ENCODE measurements around the gene CLASP1.

The CLASP1 gene

DNA sequence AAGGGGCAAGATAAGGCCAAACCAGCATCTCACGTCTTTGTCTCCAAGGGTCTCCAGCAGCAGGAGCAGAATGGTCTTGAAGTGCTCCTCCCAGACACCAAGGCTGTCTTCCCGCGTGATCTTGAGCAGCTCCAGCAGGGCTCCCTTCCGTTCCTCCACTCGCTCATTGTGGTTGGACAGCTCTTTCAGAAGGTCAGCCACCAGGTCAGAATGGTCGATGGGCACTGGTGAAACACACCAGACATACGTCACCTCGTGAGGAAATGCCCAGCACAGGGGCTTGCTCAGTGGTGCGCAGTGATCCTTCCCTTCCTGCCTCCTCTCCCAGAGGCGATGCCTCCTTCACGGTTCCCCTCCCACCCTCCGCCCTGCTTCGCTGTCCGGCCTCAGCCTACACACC, 284.2 kb downstream of the CLASP1 start:
- DNase-seq (ENCODE audit: insufficient read length, low spot score) (no peak), FAIRE-seq (no peak)
- TF ChIP-seq, protein P1, sequence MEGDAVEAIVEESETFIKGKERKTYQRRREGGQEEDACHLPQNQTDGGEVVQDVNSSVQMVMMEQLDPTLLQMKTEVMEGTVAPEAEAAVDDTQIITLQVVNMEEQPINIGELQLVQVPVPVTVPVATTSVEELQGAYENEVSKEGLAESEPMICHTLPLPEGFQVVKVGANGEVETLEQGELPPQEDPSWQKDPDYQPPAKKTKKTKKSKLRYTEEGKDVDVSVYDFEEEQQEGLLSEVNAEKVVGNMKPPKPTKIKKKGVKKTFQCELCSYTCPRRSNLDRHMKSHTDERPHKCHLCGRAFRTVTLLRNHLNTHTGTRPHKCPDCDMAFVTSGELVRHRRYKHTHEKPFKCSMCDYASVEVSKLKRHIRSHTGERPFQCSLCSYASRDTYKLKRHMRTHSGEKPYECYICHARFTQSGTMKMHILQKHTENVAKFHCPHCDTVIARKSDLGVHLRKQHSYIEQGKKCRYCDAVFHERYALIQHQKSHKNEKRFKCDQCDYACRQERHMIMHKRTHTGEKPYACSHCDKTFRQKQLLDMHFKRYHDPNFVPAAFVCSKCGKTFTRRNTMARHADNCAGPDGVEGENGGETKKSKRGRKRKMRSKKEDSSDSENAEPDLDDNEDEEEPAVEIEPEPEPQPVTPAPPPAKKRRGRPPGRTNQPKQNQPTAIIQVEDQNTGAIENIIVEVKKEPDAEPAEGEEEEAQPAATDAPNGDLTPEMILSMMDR (IDR thresholded peaks at IDR 0.05; ENCODE audit: insufficient read depth, missing control alignments), result no peak

DNA sequence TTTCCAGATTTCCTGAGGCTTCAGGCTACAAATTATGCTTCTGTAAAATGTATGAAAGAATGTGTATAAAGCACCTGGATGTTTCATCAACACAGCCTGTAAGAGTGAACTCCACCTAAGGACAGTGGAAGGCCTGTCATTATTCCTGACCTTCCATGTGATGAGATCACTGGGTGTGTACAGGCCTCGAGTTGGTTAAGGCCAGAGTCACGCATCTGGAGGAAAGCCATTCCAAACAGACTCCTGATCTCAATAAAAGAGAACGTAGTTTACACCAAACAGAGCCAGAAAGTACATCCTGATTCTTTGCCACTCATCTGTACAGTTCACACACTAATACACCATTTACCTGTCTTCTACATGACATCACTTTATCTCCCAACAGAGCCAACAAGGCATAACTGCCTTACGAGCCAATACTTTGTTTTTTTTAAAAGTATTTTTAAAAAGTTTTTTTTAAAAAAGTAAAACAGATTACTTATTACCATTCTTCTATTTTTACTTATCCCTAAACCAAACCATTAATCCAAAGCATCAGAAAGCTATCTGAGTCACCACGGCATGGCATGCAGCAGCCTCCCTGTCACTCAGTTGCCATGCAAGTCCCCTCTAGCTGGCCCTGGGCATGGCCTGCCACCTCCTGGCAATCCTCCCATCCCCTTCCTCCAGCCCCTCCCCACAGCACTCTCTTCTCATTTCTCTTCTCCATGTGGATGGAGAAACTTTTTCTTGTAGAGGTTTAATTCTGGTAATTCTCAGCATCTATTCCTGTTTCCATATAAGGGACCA, 285.4 kb downstream of the CLASP1 start:
- DNase-seq (ENCODE audit: insufficient read length, low spot score), result no peak
- TF ChIP-seq, protein P1 (IDR thresholded peaks at IDR 0.05; ENCODE audit: insufficient read depth, missing control alignments), result no peak
- no peak for FAIRE-seq

DNA sequence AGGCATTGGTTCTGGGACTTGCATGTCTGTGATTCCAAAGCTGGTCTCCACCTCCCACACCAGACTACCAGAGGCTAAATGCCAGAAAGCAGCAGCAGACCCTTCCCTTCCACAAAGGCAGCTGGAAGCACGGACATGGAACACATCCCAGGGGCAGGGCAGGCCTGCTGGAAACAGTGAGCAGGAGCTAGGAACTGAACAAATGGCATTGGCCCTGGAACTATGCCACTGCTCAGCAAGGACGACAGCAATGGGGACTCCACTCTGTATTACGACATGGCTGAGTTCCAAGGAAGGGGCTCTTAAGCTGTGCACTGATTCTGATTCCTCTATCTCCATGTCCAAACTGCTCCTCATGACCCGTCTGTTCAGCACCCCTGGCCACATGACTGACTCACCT, 286.5 kb downstream of the CLASP1 start:
- FAIRE-seq (no peak), DNase-seq (ENCODE audit: insufficient read length, low spot score) (no peak)
- TF ChIP-seq, protein P1 (IDR thresholded peaks at IDR 0.05; ENCODE audit: insufficient read depth, missing control alignments), result no peak

DNA sequence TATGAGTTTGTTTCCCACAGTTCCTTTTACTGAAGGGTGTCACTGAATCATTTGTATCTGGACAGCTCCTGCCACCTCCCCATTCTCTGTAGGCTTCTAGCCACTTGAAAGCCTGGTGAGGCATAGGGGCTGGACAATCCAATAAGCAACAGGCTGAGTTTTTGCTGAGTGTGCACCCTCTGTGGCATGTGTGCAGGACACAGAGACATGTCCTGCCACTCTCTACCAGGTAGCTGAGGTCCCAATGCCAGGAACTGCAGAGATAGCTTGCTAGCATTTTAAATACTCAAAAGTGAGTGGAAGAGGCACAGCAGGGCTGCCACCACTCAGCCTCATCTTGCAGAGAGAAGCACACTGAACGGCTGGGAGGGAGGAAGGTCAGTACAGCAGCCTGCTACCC, 287.0 kb downstream of the CLASP1 start:
- TF ChIP-seq, protein P1 (IDR thresholded peaks at IDR 0.05; ENCODE audit: insufficient read depth, missing control alignments), result no peak
- no peak for DNase-seq (ENCODE audit: insufficient read length, low spot score)
- no peak for FAIRE-seq

DNA sequence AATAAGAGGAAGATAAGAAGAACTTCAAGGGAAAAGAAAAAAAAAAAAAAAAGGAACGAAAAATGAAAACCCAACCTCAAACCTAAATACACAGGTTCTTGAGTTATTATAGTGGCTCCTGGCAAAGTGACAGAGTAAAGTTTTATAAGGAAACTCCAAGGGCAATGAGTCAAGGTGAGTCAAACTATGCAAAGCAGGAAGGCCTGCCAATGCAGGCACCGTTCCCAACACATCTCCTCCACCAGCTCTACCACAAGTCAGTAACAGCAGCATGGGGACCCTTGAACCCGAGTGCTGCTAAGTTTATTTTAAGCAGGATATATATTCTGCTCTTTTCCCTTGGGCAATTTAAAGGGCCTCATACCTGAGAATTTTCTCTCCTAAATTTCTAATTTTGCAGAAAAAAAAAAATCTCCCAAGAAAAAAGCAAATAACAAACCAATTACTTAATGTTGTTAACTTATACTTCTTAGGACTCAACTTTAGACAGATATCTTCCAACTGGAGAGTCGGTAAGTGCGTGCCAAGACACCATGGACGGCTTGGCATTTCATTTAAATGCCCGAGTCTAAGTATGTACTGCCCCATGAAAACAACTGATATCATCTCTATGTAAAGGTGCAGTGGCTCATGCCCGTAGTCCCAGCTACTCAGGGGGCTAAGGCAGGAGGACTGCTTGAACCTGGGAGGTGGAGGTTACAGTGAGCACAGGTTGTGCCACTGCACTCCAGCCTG, 288.5 kb downstream of the CLASP1 start:
- FAIRE-seq (no peak), DNase-seq (ENCODE audit: insufficient read length, low spot score) (no peak)
- TF ChIP-seq, protein P1 (IDR thresholded peaks at IDR 0.05; ENCODE audit: insufficient read depth, missing control alignments), result no peak

DNA sequence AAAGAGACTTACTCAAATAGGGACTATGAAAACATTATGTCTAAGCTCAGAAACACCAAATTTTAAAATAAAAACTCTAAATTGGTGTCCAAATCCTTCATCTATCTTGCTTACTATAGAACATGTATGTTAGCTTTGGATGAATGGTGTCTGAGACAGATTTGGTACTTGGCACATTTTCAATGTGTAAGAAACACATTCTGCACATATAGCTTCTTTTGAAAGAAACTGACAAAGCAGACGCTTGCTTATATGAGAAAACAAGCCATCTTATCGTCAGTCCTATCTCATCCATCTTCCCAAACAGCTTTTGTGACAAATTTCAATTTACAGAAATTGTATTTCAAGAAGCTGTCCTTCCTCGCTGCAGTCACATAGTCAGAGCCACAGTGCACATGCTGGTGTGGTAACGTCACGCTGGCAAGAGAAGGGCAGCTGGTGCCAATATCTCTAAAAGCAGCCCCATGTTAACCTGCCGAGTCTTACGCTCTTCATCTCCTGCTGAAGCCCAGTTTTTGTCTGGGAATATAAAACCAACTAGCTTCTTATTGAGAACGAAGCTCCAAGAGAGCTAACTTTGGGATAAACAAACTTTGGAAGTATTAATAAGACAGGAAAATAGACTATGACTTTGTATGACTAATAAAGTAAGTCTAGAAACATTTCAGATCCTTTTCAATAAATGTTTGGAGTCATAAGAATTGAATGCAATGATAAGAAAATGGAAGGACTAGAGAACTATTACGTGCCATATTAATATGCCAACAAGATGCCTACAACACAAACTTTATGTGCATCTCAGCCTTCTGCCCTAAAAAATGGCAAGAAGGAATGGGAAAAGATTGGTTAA, 289.3 kb downstream of the CLASP1 start:
- FAIRE-seq, result no peak
- TF ChIP-seq, protein P1 (IDR thresholded peaks at IDR 0.05; ENCODE audit: insufficient read depth, missing control alignments), result no peak
- DNase-seq (ENCODE audit: insufficient read length, low spot score), result no peak
